ENCODE data around the gene ZNF740.

DNA sequence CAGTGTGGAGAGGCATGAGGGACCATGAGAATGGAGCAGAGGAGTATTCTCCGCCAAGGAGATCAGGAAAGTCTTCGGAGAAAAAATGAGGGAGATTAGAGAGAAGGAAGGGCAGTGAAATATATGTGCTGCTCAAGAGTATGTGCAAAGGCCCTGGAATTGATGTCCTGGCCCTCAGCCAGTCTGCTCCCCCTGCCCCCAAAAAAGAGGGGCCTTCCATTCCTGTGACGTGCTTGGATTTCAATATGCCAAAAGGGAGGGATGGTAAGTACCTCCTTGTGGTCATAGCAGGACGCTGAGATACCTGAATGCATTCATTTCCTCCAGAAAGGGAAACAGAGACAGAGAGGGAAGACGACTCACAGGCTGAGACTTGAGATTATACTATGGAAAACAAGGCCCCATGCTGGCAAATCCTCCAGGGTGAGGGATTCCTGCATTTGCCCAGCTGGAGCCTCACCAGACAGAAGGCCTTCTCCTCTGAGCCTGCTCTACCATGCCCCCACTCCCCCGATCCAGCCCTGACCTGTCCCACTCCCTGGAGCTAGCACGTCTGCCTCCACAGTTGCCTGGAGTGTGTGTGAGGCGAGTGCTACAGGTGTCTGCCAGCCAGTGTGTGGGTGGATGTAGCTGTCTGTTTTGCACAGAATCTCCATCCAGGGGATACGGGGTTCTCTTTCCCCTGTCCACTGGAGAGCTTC is 55.4 kb downstream of the ZNF740 start:
- TF ChIP-seq CTCF (conservative IDR thresholded peaks at IDR 0.05; ENCODE audit: low read depth, low read length) (no peak), POLR2A (IDR thresholded peaks at IDR 0.05; ENCODE audit: low read depth, low read length) (no peak), RAD21 (IDR thresholded peaks at IDR 0.05; ENCODE audit: low read length) (no peak), BHLHE40 (IDR thresholded peaks at IDR 0.05; ENCODE audit: low read depth, low read length) (no peak), CEBPB (IDR thresholded peaks at IDR 0.05; ENCODE audit: low read depth, low read length) (no peak)
